Progenitor cell of endocrine pancreas (in vitro differentiated cells): ENCODE data around the gene SPATA16. TPM values are rescaled to one million over a fixed set of nuclear protein-coding genes. Genes with fewer than 3 reads are reported as not detected.

Experiments
- DNase-seq: peaks from one replicate; pipeline ENCODE4 v3.0.0; 2021; ENCODE audit warnings: low spot score; ENCODE audit not compliant: unreplicated experiment
- H3K27ac Mint-ChIP-seq: 2 replicates; pipeline ENCODE4 v1.8.0; 2021; ENCODE audit warnings: mild to moderate bottlenecking, moderate library complexity, mixed read lengths
- H3K27me3 Mint-ChIP-seq: 2 replicates; pipeline ENCODE4 v1.8.0; 2021; ENCODE audit warnings: mixed read lengths
- H3K36me3 Mint-ChIP-seq: 2 replicates; pipeline ENCODE4 v1.8.0; 2022; ENCODE audit warnings: mixed read lengths; ENCODE audit not compliant: insufficient read depth
- H3K4me1 Mint-ChIP-seq: 2 replicates; pipeline ENCODE4 v1.8.0; 2021; ENCODE audit warnings: low read depth, mixed read lengths
- H3K4me3 Mint-ChIP-seq: 2 replicates; pipeline ENCODE4 v1.8.0; 2021; ENCODE audit warnings: low read depth, mild to moderate bottlenecking, moderate library complexity, mixed read lengths
- H3K9me3 Mint-ChIP-seq: 2 replicates; pipeline ENCODE4 v1.8.0; 2021; ENCODE audit warnings: low read depth, mixed read lengths
- CTCF ChIP-seq: fragments of 200-600 bp; sonication (generic); IDR thresholded peaks from one replicate; pipeline ENCODE4 v1.5.0; 2021; ENCODE audit warnings: antibody characterized with exemption, mild to moderate bottlenecking; ENCODE audit not compliant: unreplicated experiment
- total RNA-seq: library from RNA; stranded (reverse); gene quantifications from 2 replicates; pipeline ENCODE4 v1.2.1, GENCODE V29; 2021

SPATA16 gene
- total RNA-seq, 1 donor from 2014 or later: 0.43 TPM

GRCh38 chr3:172987273-172987672 is 153.8 kb downstream of the SPATA16 start:
- Mint-ChIP-seq H3K4me3 (no peak overlapping the region), H3K36me3 (no peaks in the 10 kb centered on the region), H3K27ac (peak overlapping the region; percentile 27), H3K4me1 (peaks cover 2% of the 10 kb centered on the region), H3K9me3 (no peaks in the 10 kb centered on the region), H3K27me3 (no peaks in the 10 kb centered on the region)
- no peak for DNase-seq
- TF ChIP-seq CTCF: peak; percentile 36

- H3K4me1 Mint-ChIP-seq: no peaks in the 10 kb centered on the region
- no peak overlapping the region for H3K27ac Mint-ChIP-seq
- DNase-seq: no peak
- no peak for TF ChIP-seq CTCF
- H3K9me3 Mint-ChIP-seq: no peaks in the 10 kb centered on the region
- no peak overlapping the region for H3K4me3 Mint-ChIP-seq
- no peaks in the 10 kb centered on the region for H3K27me3 Mint-ChIP-seq
- H3K36me3 Mint-ChIP-seq: no peaks in the 10 kb centered on the region
These were observed 156.1 kb downstream of the SPATA16 start for GRCh38 chr3:172984914-172985313.

GRCh38 chr3:172982736-172983364 is 158.2 kb downstream of the SPATA16 start:
- TF ChIP-seq CTCF: no peak
- no peak for DNase-seq
- Mint-ChIP-seq H3K4me1 (no peaks in the 10 kb centered on the region), H3K9me3 (no peaks in the 10 kb centered on the region), H3K36me3 (no peaks in the 10 kb centered on the region), H3K4me3 (no peak overlapping the region), H3K27ac (no peak overlapping the region), H3K27me3 (no peaks in the 10 kb centered on the region)

- no peak for DNase-seq
- no peaks in the 10 kb centered on the region for H3K27me3 Mint-ChIP-seq
- H3K4me3 Mint-ChIP-seq: no peak overlapping the region
- no peak for TF ChIP-seq CTCF
- no peak overlapping the region for H3K27ac Mint-ChIP-seq
- H3K36me3 Mint-ChIP-seq: no peaks in the 10 kb centered on the region
- H3K4me1 Mint-ChIP-seq: no peaks in the 10 kb centered on the region
- no peaks in the 10 kb centered on the region for H3K9me3 Mint-ChIP-seq
These were observed 159.5 kb downstream of the SPATA16 start for GRCh38 chr3:172981407-172981983.

- Mint-ChIP-seq H3K9me3 (no peaks in the 10 kb centered on the region), H3K4me3 (no peak overlapping the region), H3K36me3 (no peaks in the 10 kb centered on the region), H3K4me1 (no peaks in the 10 kb centered on the region), H3K27me3 (no peaks in the 10 kb centered on the region), H3K27ac (no peak overlapping the region)
- no peak for TF ChIP-seq CTCF
- DNase-seq: no peak
These were observed 160.2 kb downstream of the SPATA16 start for GRCh38 chr3:172980849-172981248.
